ENCODE data around the gene SLC50A1.

DNA sequence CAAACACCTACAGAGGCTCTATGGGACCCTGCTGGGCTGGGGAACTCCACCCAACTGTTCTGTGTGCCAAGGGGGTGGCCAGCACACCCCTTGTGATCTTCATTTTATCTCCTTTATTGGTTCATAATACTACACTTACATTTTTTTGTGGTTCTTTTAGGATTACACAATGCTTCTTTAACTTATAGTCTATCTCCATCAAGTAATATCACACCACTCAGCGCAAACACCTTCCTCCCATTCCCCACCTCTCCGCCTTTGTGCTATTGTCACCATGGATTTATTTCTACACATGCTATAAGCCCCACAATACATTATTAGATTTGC is 41.1 kb upstream of the SLC50A1 start:
- TF ChIP-seq, protein P1, sequence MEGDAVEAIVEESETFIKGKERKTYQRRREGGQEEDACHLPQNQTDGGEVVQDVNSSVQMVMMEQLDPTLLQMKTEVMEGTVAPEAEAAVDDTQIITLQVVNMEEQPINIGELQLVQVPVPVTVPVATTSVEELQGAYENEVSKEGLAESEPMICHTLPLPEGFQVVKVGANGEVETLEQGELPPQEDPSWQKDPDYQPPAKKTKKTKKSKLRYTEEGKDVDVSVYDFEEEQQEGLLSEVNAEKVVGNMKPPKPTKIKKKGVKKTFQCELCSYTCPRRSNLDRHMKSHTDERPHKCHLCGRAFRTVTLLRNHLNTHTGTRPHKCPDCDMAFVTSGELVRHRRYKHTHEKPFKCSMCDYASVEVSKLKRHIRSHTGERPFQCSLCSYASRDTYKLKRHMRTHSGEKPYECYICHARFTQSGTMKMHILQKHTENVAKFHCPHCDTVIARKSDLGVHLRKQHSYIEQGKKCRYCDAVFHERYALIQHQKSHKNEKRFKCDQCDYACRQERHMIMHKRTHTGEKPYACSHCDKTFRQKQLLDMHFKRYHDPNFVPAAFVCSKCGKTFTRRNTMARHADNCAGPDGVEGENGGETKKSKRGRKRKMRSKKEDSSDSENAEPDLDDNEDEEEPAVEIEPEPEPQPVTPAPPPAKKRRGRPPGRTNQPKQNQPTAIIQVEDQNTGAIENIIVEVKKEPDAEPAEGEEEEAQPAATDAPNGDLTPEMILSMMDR (IDR thresholded peaks at IDR 0.05; ENCODE audit: low read length), result no peak
- no peak for TF ChIP-seq EZH2phosphoT487 (IDR thresholded peaks at IDR 0.05; ENCODE audit: low read length)
- no peak for TF ChIP-seq EZH2 (optimal IDR thresholded peaks at IDR 0.05; ENCODE audit: low read depth, low read length)

All from MM.1S (cell line).